ENCODE results near the gene ERP44.

DNA sequence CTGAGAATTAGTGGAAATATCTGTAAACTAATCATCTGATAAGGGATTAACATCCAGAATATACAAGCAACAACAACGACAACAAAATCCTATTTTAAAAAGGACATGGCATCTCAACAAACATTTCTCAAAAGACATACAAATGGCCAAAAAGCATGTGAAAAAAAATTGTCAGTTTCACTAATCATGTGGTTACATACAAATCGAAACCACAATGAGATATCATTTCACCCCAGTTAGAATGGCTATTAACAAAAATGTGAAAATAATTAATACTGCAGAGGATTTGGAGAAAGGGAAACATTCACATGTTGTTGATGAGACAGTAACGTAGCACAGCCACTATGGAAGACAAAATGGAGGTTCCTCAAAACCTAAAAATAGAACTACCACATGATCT lies 69.5 kb downstream of the ERP44 start:
- TF ChIP-seq CTCF (IDR thresholded peaks at IDR 0.05) (no peak), POLR2AphosphoS5 (IDR thresholded peaks at IDR 0.05; ENCODE audit: insufficient read depth in 1 of 2, low read depth in 1 of 2) (no peak), POLR2A (IDR thresholded peaks at IDR 0.05) (no peak)

Data from vagina (tissue), 2 donors.